IMR-90 (cell line): Measurements from ENCODE around the gene OR2L2. TPM values are rescaled to one million over a fixed set of nuclear protein-coding genes. Genes with fewer than 3 reads are reported as not detected.

Experiments
- ATAC-seq: fragments of 200-7000 bp; cut with Tn5 transposase; 2 replicates; pipeline ENCODE4 v1.9.1; 2020; ENCODE audit warnings: low read depth, mild to moderate bottlenecking, moderate library complexity
- BruUV-seq: library from RNA; stranded (reverse); fragments of 400-500 nt; replicated peaks from 2 replicates; lab custom pipeline; 2021; lab: Mats Ljungman, UMichigan
- CTCF ChIA-PET: fragments of 300-600 bp; formaldehyde crosslinking; extraction: SDS; loops from one replicate; lab custom pipeline; 2021; ENCODE audit warnings: antibody characterized with exemption; lab: Yijun Ruan, JAX
- POLR2A ChIA-PET: fragments of 300-600 bp; sonication (Branson Sonifier 250); formaldehyde crosslinking; loops from one replicate; lab custom pipeline; 2022; ENCODE audit warnings: antibody characterized with exemption; ENCODE audit not compliant: unreplicated experiment; lab: Charles Lee
- DNase-seq: peaks from one replicate; pipeline ENCODE4 v3.0.0; 2013
- H2AFZ ChIP-seq: replicated peaks from 2 replicates; pipeline ENCODE3; 2013; ENCODE audit warnings: low read length, mild to moderate bottlenecking; ENCODE audit not compliant: poor library complexity
- H2AK5ac ChIP-seq: 2 replicates; pipeline ENCODE4 v1.6.1; 2013; ENCODE audit warnings: low read depth, low read length, inconsistent platforms
- H2AK9ac ChIP-seq: replicated peaks from 2 replicates; pipeline ENCODE3; 2013; ENCODE audit warnings: mild to moderate bottlenecking, low read depth, low read length, moderate library complexity; ENCODE audit not compliant: poor library complexity
- H2BK120ac ChIP-seq: 2 replicates; pipeline ENCODE4 v1.6.1; 2013; ENCODE audit warnings: low read depth, low read length, inconsistent platforms
- H2BK15ac ChIP-seq: 3 replicates; pipeline ENCODE4 v1.6.1; 2013; ENCODE audit warnings: low read depth, low read length, inconsistent platforms
- H2BK20ac ChIP-seq: 2 replicates; pipeline ENCODE4 v1.6.1; 2013; ENCODE audit warnings: low read depth, mild to moderate bottlenecking, inconsistent platforms, low read length, moderate library complexity
- H2BK5ac ChIP-seq: 2 replicates; pipeline ENCODE4 v1.6.1; 2013; ENCODE audit warnings: mild to moderate bottlenecking, low read depth, low read length, inconsistent platforms; ENCODE audit not compliant: poor library complexity, severe bottlenecking
- H3K14ac ChIP-seq: replicated peaks from 2 replicates; pipeline ENCODE4 v1.6.1; 2013; ENCODE audit warnings: low read depth, low read length, inconsistent platforms
- H3K18ac ChIP-seq: 2 replicates; pipeline ENCODE4 v1.6.1; 2013; ENCODE audit warnings: low read depth, low read length, control low read depth
- H3K23ac ChIP-seq: 2 replicates; pipeline ENCODE4 v1.6.1; 2013; ENCODE audit warnings: low read depth, low read length, inconsistent platforms
- H3K27ac ChIP-seq: 2 replicates; pipeline ENCODE4 v1.5.1; 2013; ENCODE audit warnings: mild to moderate bottlenecking, control low read depth, low read length; ENCODE audit not compliant: insufficient read depth
- H3K27me3 ChIP-seq: 2 replicates; pipeline ENCODE4 v1.6.1; 2013; ENCODE audit warnings: low read length; ENCODE audit not compliant: control insufficient read depth, insufficient read depth
- H3K36me3 ChIP-seq: 2 replicates; pipeline ENCODE4 v1.6.1; 2013; ENCODE audit warnings: low read length, mixed read lengths; ENCODE audit not compliant: control insufficient read depth, insufficient read depth
- H3K4ac ChIP-seq: 2 replicates; pipeline ENCODE4 v1.6.1; 2013; ENCODE audit warnings: low read depth, low read length, inconsistent platforms
- H3K4me1 ChIP-seq: 2 replicates; pipeline ENCODE4 v1.6.1; 2013; ENCODE audit warnings: low read length, mixed read lengths; ENCODE audit not compliant: control insufficient read depth, insufficient read depth
- H3K4me2 ChIP-seq: 2 replicates; pipeline ENCODE4 v1.6.1; 2013; ENCODE audit warnings: low read depth, mild to moderate bottlenecking, control low read depth, low read length, moderate library complexity
- H3K4me3 ChIP-seq: 2 replicates; pipeline ENCODE4 v1.5.1; 2013; ENCODE audit warnings: low read depth, mild to moderate bottlenecking, control low read depth, low read length, moderate library complexity; ENCODE audit not compliant: insufficient read depth
- H3K56ac ChIP-seq: 2 replicates; pipeline ENCODE4 v1.6.1; 2013; ENCODE audit warnings: low read length, inconsistent platforms; ENCODE audit not compliant: insufficient read depth; ENCODE audit errors: extremely low read depth
- H3K79me1 ChIP-seq, 2 experiments: 2 replicates each; pipeline ENCODE4 v1.6.1; 2013; ENCODE audit warnings: low read length in 2 of 2, inconsistent platforms in 1 of 2, low read depth in 1 of 2
- H3K9ac ChIP-seq: 2 replicates; pipeline ENCODE4 v1.6.1; 2013; ENCODE audit warnings: low read depth, low read length, control low read depth
- H3K9me1 ChIP-seq: 2 replicates; pipeline ENCODE4 v1.6.1; 2013; ENCODE audit warnings: low read length, inconsistent platforms; ENCODE audit not compliant: insufficient read depth
- H3K9me3 ChIP-seq: 2 replicates; pipeline ENCODE4 v1.6.1; 2013; ENCODE audit warnings: low read length; ENCODE audit not compliant: control insufficient read depth, insufficient read depth
- H4K20me1 ChIP-seq: 2 replicates; pipeline ENCODE4 v1.6.1; 2013; ENCODE audit warnings: low read length, inconsistent platforms; ENCODE audit not compliant: insufficient read depth
- H4K5ac ChIP-seq: 2 replicates; pipeline ENCODE4 v1.6.1; 2013; ENCODE audit warnings: mild to moderate bottlenecking, low read depth, low read length, control low read depth
- H4K8ac ChIP-seq, 2 experiments: 2 replicates each; pipeline ENCODE4 v1.6.1; 2013; ENCODE audit warnings: low read depth in 2 of 2, low read length in 2 of 2, control low read depth in 1 of 2, inconsistent platforms in 1 of 2
- H4K91ac ChIP-seq: 2 replicates; pipeline ENCODE4 v1.6.1; 2013; ENCODE audit warnings: low read depth, low read length, inconsistent platforms; ENCODE audit not compliant: insufficient read depth
- BHLHE40 ChIP-seq: fragments of 150-350 bp; IDR thresholded peaks from 2 replicates; pipeline ENCODE4 v1.6.1; 2016; ENCODE audit warnings: mild to moderate bottlenecking, low read depth, low read length
- CHD1 ChIP-seq: IDR thresholded peaks from 2 replicates; pipeline ENCODE4 v1.6.1; 2012; ENCODE audit warnings: low read depth, low read length, improper control_type of control experiment
- CTCF ChIP-seq: conservative IDR thresholded peaks from 2 replicates; pipeline ENCODE4 v1.5.1; 2012; ENCODE audit warnings: mild to moderate bottlenecking, low read depth, low read length, improper control_type of control experiment
- MAZ ChIP-seq: IDR thresholded peaks from 2 replicates; pipeline ENCODE4 v1.6.1; 2012; ENCODE audit warnings: low read depth, mild to moderate bottlenecking, low read length, improper control_type of control experiment, moderate library complexity, borderline replicate concordance
- MXI1 ChIP-seq: IDR thresholded peaks from 2 replicates; pipeline ENCODE4 v1.6.1; 2012; ENCODE audit warnings: low read depth, mild to moderate bottlenecking, low read length, moderate library complexity, borderline replicate concordance
- NFE2L2 ChIP-seq: fragments of 150-350 bp; IDR thresholded peaks from 2 replicates; pipeline ENCODE4 v1.6.1; 2016; ENCODE audit warnings: low read depth, mild to moderate bottlenecking, low read length
- POLR2A ChIP-seq: IDR thresholded peaks from 2 replicates; pipeline ENCODE4 v1.6.1; 2012; ENCODE audit warnings: mild to moderate bottlenecking, low read depth, low read length
- RCOR1 ChIP-seq: IDR thresholded peaks from 2 replicates; pipeline ENCODE4 v1.6.1; 2012; ENCODE audit warnings: mild to moderate bottlenecking, low read length, improper control_type of control experiment; ENCODE audit not compliant: insufficient replicate concordance
- SMC3 ChIP-seq: fragments of 150-350 bp; IDR thresholded peaks from 2 replicates; pipeline ENCODE4 v1.6.1; 2016; ENCODE audit warnings: low read depth, mild to moderate bottlenecking, antibody characterized with exemption, low read length, moderate library complexity
- WGBS, 2 experiments: methylation state at CpG; one replicate each; pipeline versions ENCODE4 v1.1.5 to v1.1.7; 2013; ENCODE audit warnings: missing lambda C conversion rate in 2 of 2; ENCODE audit not compliant: insufficient read length in 1 of 2; ENCODE audit errors: extremely low coverage in 2 of 2; 5-methylcytosine and 5-hydroxymethylcytosine counted together
- dilution Hi-C: fragments of 300-500 bp; cut with HindIII; formaldehyde crosslinking; loops from one replicate; pipeline ENCODE4 v1.14.3; 2018; ENCODE audit warnings: low sequenced_read_pairs; ENCODE audit not compliant: unreplicated experiment
- in situ Hi-C: fragments of 300-500 bp; cut with MboI; formaldehyde crosslinking; loops from 3 replicates; pipeline ENCODE4 v1.14.3; 2019; ENCODE audit warnings: low sequenced_read_pairs, inconsistent platforms, mixed read lengths
- intact Hi-C: fragments of 100-400 bp; cut with micrococcal nuclease; formaldehyde crosslinking; loops from 2 replicates; pipeline ENCODE4 v1.10.0; 2022
- polyA plus RNA-seq, 3 experiments: library from polyadenylated mRNA; depleted of rRNA; stranded (reverse); fragments of >200 nt; gene quantifications; 2 replicates each; pipeline ENCODE4 v1.2.3, GENCODE V29; 2012; ENCODE audit warnings: low replicate concordance in 1 of 3
- total RNA-seq: library from RNA; depleted of rRNA; stranded (reverse); fragments of >200 nt; gene quantifications from 2 replicates; pipeline ENCODE4 v1.2.3, GENCODE V29; 2012

The OR2L2 gene
- total and polyA plus RNA-seq, 2 of the 4 experiments (the other 2 are of a cell fraction): not detected

- no peak overlapping the region for H3K14ac ChIP-seq
- H4K8ac ChIP-seq: no peak overlapping the region
- no peak for DNase-seq
- no peak overlapping the region for H4K91ac ChIP-seq
- H2AK5ac ChIP-seq: no peak overlapping the region
- H3K4me1 ChIP-seq: no peaks in the 10 kb centered on the region
- no peak overlapping the region for H2BK5ac ChIP-seq
- no peak overlapping the region for H3K56ac ChIP-seq
- H3K23ac ChIP-seq: no peak overlapping the region
- no peak overlapping the region for H3K9ac ChIP-seq
- no CpG with 5 or more reads among the region's 3 CpGs for WGBS, 2 experiments
- H2BK120ac ChIP-seq: no peak overlapping the region
- H2AFZ ChIP-seq: no peak overlapping the region
- H3K4me3 ChIP-seq: no peak overlapping the region
- no peaks in the 10 kb centered on the region for H3K27me3 ChIP-seq
- in situ Hi-C loops: no loop called here
- H4K5ac ChIP-seq: no peak overlapping the region
- CTCF ChIA-PET: no interaction called here
- no peaks in the 10 kb centered on the region for H3K9me1 ChIP-seq
- POLR2A ChIA-PET: no interaction called here
- H2BK15ac ChIP-seq: no peak overlapping the region
- no peak overlapping the region for H3K4me2 ChIP-seq
- TF ChIP-seq SMC3 (no peak), CTCF (no peak), POLR2A (no peak), CHD1 (no peak), RCOR1 (no peak), MAZ (no peak), MXI1 (no peak), BHLHE40 (no peak), NFE2L2 (no peak)
- no peak overlapping the region for H2BK20ac ChIP-seq
- no peaks in the 10 kb centered on the region for H3K36me3 ChIP-seq
- H2AK9ac ChIP-seq: no peak overlapping the region
- ATAC-seq: no peak
- no peak overlapping the region for H3K18ac ChIP-seq
- dilution Hi-C loops: no loop called here
- intact Hi-C loops: no loop called here
- no peaks in the 10 kb centered on the region for H3K79me1 ChIP-seq
- no TSS peak for BruUV-seq
- no peaks in the 10 kb centered on the region for H4K20me1 ChIP-seq
- H3K4ac ChIP-seq: no peak overlapping the region
- H3K27ac ChIP-seq: no peak overlapping the region
- peaks cover 8% of the 10 kb centered on the region for H3K9me3 ChIP-seq
These were observed 20.2 kb upstream of the OR2L2 start for GRCh38 chr1:248009681-248010080.
